Activated effector memory CD4-positive, alpha-beta T cell treated with Interleukin-2 at 50 U/mL for 16 hours (primary cell): ENCODE measurements around the gene CHRNE.

Experiments
- DNase-seq: peaks from one replicate; pipeline ENCODE4 v3.0.0-alpha.2; 2020

CHRNE gene

DNA sequence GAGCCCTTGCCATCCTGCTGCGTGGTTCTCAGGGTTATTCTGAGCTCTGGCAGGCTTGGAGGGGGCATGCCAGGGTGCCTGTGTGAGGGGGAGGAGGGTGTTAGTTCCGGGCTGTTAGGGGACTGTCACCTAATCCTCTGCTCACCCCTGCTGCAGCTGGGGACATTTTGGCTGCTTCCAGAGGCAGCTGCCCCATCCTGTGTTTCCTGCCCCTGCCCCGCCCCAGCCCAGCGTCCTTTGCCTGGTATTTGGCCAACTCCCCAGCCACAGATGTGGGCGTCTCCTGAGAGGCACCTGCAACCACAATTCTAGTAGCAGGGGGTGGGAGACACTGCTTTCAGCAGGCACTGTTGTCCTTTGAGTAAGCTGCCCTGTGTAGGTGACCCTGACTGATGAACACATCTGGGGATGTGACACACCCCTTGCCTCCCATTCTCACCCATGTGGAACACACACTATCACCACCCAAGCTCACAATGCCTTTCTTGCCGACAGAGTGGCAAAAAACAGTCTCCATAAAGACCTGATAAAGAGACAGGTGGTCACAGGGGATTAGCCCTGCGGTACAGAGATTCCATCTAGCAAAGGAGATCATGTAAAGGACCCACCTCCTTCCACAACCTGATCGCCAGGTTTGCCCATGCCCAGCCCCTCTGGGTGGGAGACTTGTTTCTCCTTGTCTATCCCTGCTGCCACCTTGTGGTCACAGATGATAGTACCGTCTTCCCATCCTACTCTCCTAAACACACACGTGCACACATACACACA lies at the start of gene CHRNE:
TSS of gene CHRNE (minus strand) at position 48 of the 768 bp plus-strand sequence. CDS start at position 13, 35 bp downstream.
- peak; percentile 51 for DNase-seq

DNA sequence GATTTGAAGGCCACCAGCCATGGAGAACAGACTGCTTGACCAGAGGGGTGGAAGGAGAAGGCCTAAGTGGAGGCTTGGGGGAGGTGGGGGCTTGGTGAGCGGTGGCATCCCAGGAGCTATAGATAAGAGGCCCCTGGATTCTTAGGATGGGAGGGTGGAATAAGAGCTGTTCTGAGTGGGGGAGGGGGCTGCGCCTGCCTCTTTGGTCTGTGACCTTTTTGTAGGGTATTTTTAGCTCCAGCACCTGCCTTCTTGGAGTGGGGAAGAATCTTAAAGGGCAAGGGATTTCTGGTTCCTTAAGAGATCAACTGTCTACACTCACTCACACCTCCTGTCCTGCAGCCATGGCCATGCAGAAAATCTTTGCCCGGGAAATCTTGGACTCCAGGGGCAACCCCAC lies 48.6 kb upstream of the CHRNE start:
- no peak for DNase-seq

DNA sequence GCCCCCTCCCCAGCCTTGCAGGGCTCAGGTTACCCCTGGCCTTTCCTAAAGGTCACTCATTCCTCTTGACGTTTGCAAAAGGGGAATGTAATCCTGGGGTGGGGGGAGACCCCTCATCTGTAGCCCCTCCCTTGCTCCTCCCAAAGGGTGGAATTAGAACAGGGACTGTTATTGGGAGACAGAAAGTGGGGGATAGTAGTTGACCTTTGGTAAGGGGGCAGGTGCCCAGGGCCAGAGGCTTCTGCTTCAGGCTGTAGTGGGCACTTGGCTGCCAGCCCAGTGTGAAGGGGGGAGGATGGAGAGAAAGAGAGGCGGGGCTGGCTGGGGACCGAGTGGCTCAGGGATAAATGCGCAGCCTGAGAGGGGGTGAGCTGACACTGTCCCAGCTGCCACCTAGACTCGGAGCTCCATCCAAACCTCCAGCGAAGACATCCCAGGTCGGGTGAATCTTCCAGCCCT lies 47.9 kb upstream of the CHRNE start, which contains the start of gene ENO3:
TSS of gene ENO3 (plus strand) at position 374 of the 459 bp plus-strand sequence. CDS start 711 bp downstream, outside the sequence.
- no peak for DNase-seq

DNA sequence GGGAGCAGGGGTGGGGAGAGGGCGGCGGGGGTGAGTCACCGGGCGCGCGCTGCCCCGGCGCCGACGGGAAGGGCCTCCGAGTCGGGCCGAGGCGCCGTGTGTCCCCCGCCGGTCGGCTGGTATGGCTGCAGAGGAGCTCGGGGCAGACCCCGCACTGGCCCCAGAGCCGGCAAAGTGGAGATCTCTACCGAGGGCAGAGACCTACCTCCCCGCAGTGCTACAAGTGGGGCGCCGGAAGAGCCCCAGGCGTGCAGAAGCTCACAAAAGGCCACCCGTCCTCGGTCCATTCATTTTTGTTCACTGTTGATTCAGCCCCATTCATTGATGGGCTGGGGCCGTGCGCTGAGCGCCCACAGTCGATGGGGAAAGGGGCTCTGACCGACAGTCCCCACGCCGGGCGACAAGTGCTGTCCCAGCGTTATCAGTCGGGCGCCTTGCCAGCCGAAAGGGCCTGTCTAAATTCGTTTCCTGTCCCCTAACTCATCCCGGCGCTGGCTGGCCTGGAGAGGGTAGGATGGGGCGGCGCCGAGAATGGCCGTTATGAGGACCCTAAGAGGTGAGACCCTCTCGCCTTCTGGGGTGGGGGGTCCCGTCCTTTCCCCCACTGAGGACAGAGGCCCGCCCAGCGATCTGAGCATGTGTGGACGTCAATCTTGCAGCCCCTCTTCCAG lies 47.3 kb upstream of the CHRNE start:
- DNase-seq = peak; percentile 51

DNA sequence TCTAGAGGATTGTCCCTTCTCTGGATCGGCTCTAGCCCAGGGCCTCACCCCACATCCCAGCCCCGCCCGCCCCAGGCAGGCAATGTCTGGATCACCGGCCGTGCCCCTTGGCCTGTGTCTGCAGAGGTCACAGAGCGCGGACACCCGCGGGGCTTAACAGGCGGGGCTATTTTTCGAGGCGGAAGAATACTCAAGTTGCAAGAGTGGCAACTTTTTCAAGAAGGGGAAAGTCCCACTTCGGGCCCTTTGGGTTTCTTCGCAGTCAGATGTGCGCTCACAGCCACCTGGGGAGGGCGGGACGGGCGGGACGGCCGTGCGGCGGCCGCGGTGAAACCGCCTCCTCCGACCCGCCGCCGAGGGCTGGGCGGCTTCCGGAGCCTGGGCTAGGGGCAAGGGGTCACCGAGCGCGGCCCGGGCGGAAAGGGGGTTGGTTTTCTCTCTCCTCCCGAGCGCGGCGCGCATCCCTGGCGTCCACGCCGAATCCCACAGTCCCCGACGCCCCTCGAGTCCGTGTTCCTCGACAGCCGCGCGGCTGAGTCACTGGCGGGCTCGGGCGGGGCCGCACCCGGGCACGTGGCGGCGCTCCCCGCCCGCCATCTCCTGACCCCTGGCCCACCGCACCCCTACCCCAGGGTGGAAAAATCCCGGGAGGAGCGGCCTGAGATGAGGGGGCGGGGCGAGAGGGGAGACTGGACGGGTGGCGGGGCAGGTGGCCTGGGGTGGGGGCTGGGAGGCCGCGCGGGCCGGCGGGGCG lies 46.6 kb upstream of the CHRNE start:
- DNase-seq = peak; percentile 68

DNA sequence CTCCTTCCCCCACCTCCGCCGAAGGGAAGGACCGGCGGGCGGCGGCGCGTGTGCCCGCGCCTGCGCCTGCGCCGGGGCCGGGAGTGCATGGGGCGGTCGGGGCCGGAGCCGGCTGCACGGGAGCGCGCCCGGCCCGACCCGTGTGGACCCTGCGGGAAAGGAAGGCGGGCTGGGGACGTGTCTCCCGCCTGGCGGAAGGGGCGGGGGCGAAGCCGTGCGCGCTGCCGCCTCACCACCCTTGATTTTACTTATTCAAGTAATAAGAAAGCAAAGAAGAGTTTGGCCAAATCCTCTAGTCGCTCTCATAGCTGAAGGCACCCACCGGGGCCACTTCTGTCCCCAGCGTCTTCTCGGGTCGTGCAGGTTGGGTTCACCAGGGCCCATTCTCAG lies 46.0 kb upstream of the CHRNE start:
- peak; percentile 67 for DNase-seq

DNA sequence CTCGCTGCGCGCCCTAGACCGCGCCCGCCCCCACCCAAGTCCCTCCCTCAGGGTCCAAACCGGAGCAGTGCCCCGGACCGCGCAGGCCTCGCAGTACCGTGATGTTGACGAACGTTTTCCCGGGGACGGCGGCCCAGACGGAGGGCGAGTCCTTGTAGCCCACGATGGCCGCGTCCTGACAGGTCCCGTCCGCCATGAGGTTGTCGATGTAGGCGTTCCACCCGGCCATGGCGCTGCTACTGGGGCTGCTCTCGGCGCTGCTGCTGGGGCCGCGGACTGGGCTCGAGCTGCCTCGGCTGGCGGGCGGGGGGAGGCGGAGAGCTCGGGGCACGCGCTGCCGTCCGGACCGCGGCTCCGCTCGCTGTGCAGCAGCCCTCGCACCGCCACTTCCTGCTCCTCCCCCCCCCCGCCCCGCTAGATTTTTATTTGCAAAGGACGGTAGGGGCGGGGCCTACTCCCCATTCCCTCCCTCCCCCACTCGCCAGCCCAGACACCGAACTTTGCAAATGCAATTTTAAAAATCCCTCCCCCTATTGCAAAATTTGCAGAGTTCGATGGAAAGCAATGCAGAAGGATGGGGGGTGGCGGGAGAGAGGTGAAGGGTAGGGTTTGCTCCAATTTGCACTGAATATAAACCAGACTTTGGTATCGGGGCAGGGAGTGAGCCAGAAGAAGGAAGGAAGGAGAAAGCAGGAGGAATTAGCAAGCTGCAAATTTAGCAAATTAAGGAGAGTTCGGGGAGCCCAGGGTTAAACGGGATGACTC lies 45.5 kb upstream of the CHRNE start, which contains the start of gene PFN1:
TSS of gene PFN1 (minus strand) at position 365 of the 765 bp plus-strand sequence. CDS start at position 229, 136 bp downstream.
- DNase-seq = peak; percentile 89

DNA sequence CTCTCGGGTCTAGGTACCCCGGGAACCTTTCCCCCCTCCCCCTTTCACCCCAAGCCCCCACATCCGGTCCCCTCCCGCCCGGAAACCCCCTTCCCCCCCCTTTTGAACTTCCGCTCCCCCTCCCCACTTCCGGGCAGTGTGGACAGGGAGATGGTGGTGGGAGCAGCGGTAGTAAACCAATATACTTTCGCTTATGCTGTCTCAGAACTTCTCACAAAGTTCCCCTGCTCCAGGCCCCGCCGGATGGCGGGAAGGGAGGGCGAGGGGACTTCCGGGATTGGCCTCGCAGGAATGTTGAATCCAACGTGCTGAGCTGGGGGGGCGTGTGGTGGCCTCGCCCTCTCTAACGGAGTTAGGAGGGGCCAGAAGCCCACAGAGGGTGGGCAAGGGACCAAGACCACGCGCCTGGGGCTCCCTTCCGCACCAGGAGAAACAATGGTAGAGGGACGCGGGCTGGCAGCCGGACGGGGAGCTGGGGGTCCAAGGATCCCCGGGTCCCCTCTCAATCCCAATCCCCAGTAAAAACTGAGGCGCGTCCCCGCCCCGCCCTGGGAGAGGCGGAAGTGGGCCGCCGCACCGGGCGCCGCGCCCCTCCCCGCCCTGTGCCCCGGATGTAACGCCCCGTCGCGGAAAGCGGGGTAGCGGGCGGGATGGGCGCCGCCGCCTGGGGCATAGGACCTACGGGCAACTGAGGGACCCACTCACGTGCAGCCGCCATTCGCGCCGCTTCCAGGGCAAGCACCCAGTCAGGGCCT lies 44.7 kb upstream of the CHRNE start:
- peak; percentile 65 for DNase-seq

DNA sequence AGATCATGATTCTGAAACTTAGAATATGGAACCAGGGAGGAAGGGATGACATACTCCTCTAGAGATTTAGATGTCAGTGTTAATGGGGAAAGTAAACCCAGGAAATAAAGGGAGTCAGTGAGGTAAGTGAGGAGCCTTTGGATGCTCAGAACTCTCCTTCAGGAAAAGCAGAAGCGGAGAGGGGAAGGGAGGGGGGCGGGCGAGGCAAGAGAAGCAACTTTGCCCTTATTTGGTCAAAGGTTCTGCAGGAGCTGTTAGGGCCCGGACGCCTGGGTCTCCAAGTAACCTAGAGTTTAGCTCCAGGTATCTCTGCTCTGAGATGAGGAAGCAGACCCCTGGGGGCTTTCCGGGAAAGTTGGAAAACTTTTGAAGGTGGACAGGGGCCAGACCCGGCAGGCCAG lies 44.1 kb upstream of the CHRNE start:
- no peak for DNase-seq

DNA sequence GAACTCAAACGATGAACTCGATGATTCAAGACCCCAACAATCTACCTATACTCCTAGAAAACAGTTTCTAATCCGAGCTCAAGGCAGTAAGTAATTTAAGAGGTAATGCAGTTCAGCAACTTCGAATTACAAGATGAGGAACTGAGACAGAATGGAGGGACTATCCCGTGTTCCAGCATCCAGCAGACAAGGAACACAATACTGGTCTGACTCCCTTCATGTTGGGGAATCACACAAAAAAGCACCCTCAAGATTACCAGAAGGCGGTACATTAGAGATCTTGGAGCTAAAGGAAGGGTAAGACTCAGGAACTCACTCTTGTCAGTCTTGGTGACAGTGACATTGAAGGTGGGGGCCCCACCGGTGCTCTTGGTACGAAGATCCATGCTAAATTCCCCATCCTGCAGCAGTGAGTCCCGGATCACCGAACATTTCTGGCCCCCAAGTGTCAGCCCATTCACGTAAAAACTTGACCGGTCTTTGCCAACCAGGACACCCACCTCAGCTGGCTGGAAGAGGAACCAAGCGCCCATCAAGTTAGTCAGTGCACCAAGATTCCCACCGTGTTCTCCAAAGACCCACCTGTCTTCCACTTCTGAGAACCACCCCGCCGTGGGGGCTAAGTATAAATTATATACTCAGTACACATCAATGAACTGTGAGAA lies 43.5 kb upstream of the CHRNE start:
- no peak for DNase-seq

DNA sequence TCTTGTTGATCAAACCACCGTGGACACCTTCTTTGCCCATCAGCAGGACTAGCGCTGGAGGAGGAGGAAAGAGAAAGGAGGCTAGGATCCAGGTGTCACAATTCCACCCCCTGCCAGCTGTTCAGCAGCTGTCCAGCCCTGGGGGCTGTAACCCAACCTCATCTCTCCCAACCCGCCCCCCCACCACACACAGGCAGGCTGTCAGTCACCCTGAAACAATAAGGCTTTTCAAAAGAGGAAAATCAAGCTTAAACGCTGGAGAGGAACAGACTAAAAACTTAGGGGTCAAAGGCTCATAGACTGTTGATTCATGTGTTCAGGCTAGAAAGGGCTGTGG lies 43.0 kb upstream of the CHRNE start:
- DNase-seq = no peak

DNA sequence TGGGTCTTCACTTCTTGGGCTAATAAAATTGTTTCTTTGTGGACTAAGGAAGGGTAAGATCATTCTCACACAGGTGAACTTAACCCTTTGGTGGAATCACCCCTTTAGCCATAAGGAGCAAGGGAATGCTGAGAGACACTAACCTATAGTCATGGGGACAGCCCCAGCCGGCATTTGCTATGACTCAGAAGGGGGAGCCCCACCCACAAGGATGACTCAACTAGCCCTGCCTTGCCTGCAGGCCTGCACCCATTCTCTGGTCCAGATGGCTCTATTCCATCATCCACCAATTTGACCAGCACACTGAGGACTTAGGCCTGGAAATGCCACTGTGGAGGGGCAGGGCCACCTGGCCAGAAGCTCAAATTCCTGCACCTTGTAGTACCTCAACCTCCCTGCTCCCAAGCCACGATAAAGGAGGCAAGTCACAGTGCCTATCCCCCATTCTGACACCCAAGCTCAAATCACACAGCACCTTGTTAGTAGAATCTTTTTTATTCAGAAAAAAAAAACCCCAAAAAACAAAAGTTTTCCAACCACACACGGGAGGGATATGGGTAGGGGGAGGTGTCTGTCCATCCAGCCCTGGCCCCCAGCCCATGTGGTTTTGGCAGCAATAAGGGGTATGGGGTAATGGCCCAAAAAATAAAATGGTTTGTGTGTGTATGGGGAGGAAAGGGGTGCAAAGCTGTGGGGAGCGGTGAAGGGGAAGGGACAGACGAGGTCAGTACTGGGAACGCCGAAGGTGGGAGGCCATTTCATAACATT lies 42.5 kb upstream of the CHRNE start:
- peak; percentile 72 for DNase-seq

DNA sequence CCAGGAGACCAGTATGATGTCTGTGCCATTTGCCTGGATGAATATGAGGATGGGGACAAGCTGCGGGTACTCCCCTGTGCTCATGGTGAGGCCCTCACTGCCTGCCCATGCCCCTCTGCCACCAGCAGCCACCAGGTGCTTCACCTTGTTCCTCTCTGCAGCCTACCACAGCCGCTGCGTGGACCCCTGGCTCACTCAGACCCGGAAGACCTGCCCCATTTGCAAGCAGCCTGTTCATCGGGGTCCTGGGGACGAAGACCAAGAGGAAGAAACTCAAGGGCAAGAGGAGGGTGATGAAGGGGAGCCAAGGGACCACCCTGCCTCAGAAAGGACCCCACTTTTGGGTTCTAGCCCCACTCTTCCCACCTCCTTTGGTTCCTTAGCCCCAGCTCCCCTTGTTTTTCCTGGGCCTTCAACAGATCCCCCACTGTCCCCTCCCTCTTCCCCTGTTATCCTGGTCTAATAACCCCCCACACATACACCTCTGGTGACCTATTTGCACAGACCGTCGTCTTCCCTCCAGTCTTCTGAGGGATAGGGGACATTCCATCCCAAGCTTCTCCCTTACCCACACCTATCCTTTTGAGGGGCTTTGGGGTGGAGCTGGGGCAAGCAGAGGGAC lies 41.8 kb upstream of the CHRNE start:
- no peak for DNase-seq

DNA sequence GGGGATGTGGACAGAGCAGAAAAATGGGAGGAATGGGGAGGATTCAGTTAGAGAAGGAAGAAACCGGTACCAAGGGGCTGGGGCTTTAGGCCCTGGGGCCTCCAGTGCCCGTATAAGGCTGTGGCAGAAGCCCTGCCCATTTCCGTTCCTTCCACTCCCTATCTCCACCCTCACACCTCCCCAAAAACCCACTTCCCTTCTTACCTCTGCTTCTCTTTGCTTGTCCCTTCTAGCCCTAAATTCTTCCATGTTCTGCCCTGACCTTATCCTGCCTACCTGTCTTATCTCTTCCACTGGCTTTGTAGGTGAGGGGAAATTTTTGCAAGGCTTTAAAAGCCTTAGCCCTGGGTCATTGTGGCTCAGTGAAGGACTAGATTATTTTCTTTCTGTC lies 41.3 kb upstream of the CHRNE start:
- DNase-seq = peak; percentile 43

DNA sequence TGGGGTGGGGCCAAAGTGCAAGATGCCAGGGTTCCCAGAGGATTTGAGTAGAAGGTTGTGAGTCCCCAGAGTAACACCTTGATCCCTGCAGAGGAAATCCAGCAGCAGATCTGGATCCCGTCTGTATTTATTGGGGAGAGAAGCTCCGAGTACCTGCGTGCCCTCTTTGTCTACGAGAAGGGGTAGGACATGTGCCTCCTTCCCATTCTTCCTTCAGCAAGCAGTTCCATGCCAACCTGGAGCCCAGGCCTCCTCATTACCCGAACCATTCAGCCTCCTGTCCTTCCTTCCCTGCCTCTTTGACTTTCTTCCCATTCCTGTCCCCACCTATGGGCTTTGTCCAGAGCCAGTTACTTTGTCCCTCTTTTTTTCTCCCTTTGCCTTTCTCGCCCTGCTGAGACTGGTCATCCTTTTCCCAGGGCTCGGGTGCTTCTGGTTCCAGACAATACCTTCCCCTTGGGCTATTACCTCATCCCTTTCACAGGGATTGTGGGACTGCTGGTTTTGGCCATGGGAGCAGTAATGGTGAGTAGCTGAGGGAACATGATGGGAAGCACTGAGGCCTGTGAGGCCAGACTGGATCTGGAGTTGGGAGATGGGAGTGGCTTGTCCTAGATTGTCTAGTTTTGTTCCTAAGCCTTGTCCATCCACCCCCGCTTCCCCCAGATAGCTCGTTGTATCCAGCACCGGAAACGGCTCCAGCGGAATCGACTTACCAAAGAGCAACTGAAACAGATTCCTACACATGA lies 40.0 kb upstream of the CHRNE start:
- DNase-seq = no peak

DNA sequence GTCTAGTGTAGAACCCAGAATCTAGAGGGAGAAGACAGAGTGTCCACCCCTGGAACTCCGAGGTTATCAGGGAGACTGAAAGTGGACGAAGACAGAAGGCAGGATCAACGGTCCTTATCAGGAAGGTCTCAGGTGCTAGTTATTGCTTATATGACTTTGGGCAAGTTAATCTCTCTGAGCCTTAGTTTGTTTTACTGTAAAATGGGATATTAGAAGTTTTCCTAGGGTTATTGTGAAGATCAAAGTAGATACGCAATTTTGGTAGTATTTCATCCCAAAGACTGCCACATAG lies 38.4 kb upstream of the CHRNE start:
- no peak for DNase-seq

DNA sequence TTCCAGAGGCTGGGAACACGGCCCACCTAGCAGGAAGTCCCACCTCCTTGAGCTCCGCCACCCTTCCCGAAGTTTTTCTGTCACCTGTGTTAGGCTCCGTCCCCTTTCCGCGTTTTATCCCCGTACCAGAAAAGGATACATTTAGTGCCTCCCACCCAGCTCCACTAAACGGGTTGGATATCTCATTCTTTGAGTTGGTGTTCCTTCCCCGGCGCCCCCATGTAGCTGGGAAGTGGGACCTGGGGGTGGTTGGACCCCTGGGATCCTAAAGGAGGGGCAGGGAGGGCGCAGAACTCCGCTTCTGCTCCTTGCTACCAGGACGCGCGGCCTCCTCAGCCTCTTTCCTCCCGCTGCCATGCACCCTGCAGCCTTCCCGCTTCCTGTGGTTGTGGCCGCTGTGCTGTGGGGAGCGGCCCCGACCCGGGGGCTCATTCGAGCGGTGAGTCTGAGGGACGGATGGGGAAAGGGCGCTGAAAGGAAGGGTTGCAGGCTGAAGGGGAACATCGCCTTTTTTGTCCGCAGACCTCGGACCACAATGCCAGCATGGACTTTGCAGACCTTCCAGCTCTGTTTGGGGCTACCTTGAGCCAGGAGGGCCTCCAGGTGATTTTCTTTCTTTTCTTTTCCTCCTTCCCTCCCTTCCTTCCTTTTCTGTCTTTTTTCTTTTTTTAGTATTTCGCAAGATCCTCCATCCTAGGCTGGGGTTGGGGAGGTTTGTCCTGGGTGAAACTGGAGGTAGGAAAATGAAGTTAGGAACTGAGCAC lies 37.8 kb upstream of the CHRNE start:
- DNase-seq = peak; percentile 43

DNA sequence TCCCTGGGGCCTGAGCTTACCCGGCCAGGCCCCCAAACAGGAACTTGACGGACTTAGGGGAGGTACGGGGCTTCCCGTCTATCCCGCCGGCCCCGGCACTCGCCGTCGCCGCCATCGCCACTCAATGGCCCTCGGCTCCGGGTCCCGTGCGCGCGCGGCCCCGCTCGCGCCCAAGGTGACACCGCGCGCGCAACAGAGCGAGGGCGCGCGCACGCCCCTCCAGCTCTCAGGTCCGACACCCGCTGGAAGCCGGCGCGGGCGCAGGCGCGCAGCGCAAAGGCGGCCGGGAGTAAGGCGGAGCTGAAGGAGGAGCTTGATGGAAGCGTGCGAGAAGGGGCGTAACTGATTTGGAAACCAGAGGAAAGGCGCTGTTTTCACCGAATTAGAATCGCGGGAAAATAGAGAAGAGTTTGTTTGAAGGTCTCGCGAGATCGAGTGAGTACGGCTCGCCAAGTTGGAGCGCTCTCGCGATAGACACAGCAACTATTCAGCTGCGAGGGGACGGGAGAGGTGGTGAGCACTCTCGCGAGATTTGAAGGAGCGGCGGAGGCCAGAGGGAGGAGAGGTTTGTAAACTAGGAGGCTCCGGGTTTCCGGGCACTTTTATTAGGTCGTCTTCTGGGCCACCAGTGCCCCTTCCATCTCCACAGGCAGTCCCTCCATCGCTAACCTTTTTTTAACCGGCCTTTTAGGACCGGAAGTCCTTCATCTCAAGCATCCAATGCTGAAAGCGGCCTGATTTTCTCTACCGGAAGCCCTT lies 37.1 kb upstream of the CHRNE start, which contains the start of the genes RNF167 and SLC25A11:
TSS of gene RNF167 (plus strand) at position 473 of the 759 bp plus-strand sequence. CDS start 642 bp downstream, outside the sequence.
TSS of gene SLC25A11 (minus strand) at position 251 of the 759 bp plus-strand sequence. CDS start at position 115, 136 bp downstream.
- DNase-seq = peak; percentile 98
